Breast epithelium (tissue), 3 donors: ENCODE data around the gene KPNB1.

Source experiments
- POLR2A ChIP-seq: fragments of 450-650 bp; IDR thresholded peaks from one replicate; pipeline ENCODE4 v1.6.1; 2016; ENCODE audit warnings: antibody characterized with exemption, mild to moderate bottlenecking, moderate library complexity
- TF ChIP-seq, protein P1 (sequence below), 3 donors: fragments of 450-650 bp; IDR thresholded peaks; one replicate each; pipeline ENCODE4 v1.5.1; 2016 to 2017; ENCODE audit warnings: antibody characterized with exemption in 3 of 3, mild to moderate bottlenecking in 3 of 3, moderate library complexity in 3 of 3

DNA sequence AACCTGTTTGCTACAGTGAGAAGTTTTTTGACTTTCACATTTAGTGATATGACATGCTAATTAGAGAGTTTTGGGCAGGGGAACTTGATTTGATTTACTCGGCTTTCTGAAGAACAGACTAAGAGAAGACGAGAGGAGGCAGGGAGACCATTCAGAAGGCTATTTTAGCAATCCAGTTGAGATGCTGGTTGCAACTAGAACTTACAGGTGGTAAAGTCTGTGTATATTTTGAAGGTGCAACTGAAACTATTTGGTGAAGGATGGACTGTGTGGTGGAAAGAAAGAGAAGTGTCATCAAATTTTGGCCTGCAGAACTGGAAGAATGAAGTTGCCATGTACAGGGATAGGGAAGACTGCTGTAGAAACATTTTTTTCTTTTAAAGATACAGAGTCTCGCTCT lies 42.2 kb upstream of the KPNB1 start:
- TF ChIP-seq, protein P1, sequence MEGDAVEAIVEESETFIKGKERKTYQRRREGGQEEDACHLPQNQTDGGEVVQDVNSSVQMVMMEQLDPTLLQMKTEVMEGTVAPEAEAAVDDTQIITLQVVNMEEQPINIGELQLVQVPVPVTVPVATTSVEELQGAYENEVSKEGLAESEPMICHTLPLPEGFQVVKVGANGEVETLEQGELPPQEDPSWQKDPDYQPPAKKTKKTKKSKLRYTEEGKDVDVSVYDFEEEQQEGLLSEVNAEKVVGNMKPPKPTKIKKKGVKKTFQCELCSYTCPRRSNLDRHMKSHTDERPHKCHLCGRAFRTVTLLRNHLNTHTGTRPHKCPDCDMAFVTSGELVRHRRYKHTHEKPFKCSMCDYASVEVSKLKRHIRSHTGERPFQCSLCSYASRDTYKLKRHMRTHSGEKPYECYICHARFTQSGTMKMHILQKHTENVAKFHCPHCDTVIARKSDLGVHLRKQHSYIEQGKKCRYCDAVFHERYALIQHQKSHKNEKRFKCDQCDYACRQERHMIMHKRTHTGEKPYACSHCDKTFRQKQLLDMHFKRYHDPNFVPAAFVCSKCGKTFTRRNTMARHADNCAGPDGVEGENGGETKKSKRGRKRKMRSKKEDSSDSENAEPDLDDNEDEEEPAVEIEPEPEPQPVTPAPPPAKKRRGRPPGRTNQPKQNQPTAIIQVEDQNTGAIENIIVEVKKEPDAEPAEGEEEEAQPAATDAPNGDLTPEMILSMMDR (IDR thresholded peaks at IDR 0.05), result no peak
- no peak for TF ChIP-seq POLR2A
